IMR-90 (cell line): ENCODE measurements around the gene TCEA2. TPM values are rescaled to one million over a fixed set of nuclear protein-coding genes. Genes with fewer than 3 reads are reported as not detected.

Experiments used
- ATAC-seq: fragments of 200-7000 bp; cut with Tn5 transposase; 2 replicates; pipeline ENCODE4 v1.9.1; 2020; ENCODE audit warnings: low read depth, mild to moderate bottlenecking, moderate library complexity
- BruUV-seq: library from RNA; stranded (reverse); fragments of 400-500 nt; replicated peaks from 2 replicates; lab custom pipeline; 2021; lab: Mats Ljungman, UMichigan
- CTCF ChIA-PET: fragments of 300-600 bp; formaldehyde crosslinking; extraction: SDS; loops from one replicate; lab custom pipeline; 2021; ENCODE audit warnings: antibody characterized with exemption; lab: Yijun Ruan, JAX
- POLR2A ChIA-PET: fragments of 300-600 bp; sonication (Branson Sonifier 250); formaldehyde crosslinking; loops from one replicate; lab custom pipeline; 2022; ENCODE audit warnings: antibody characterized with exemption; ENCODE audit not compliant: unreplicated experiment; lab: Charles Lee
- DNase-seq: peaks from one replicate; pipeline ENCODE4 v3.0.0; 2013
- H2AFZ ChIP-seq: replicated peaks from 2 replicates; pipeline ENCODE3; 2013; ENCODE audit warnings: low read length, mild to moderate bottlenecking; ENCODE audit not compliant: poor library complexity
- H2AK5ac ChIP-seq: 2 replicates; pipeline ENCODE4 v1.6.1; 2013; ENCODE audit warnings: low read depth, low read length, inconsistent platforms
- H2AK9ac ChIP-seq: replicated peaks from 2 replicates; pipeline ENCODE3; 2013; ENCODE audit warnings: mild to moderate bottlenecking, low read depth, low read length, moderate library complexity; ENCODE audit not compliant: poor library complexity
- H2BK120ac ChIP-seq: 2 replicates; pipeline ENCODE4 v1.6.1; 2013; ENCODE audit warnings: low read depth, low read length, inconsistent platforms
- H2BK15ac ChIP-seq: 3 replicates; pipeline ENCODE4 v1.6.1; 2013; ENCODE audit warnings: low read depth, low read length, inconsistent platforms
- H2BK20ac ChIP-seq: 2 replicates; pipeline ENCODE4 v1.6.1; 2013; ENCODE audit warnings: low read depth, mild to moderate bottlenecking, inconsistent platforms, low read length, moderate library complexity
- H2BK5ac ChIP-seq: 2 replicates; pipeline ENCODE4 v1.6.1; 2013; ENCODE audit warnings: mild to moderate bottlenecking, low read depth, low read length, inconsistent platforms; ENCODE audit not compliant: poor library complexity, severe bottlenecking
- H3K14ac ChIP-seq: replicated peaks from 2 replicates; pipeline ENCODE4 v1.6.1; 2013; ENCODE audit warnings: low read depth, low read length, inconsistent platforms
- H3K18ac ChIP-seq: 2 replicates; pipeline ENCODE4 v1.6.1; 2013; ENCODE audit warnings: low read depth, low read length, control low read depth
- H3K23ac ChIP-seq: 2 replicates; pipeline ENCODE4 v1.6.1; 2013; ENCODE audit warnings: low read depth, low read length, inconsistent platforms
- H3K27ac ChIP-seq: 2 replicates; pipeline ENCODE4 v1.5.1; 2013; ENCODE audit warnings: mild to moderate bottlenecking, control low read depth, low read length; ENCODE audit not compliant: insufficient read depth
- H3K27me3 ChIP-seq: 2 replicates; pipeline ENCODE4 v1.6.1; 2013; ENCODE audit warnings: low read length; ENCODE audit not compliant: control insufficient read depth, insufficient read depth
- H3K36me3 ChIP-seq: 2 replicates; pipeline ENCODE4 v1.6.1; 2013; ENCODE audit warnings: low read length, mixed read lengths; ENCODE audit not compliant: control insufficient read depth, insufficient read depth
- H3K4ac ChIP-seq: 2 replicates; pipeline ENCODE4 v1.6.1; 2013; ENCODE audit warnings: low read depth, low read length, inconsistent platforms
- H3K4me1 ChIP-seq: 2 replicates; pipeline ENCODE4 v1.6.1; 2013; ENCODE audit warnings: low read length, mixed read lengths; ENCODE audit not compliant: control insufficient read depth, insufficient read depth
- H3K4me2 ChIP-seq: 2 replicates; pipeline ENCODE4 v1.6.1; 2013; ENCODE audit warnings: low read depth, mild to moderate bottlenecking, control low read depth, low read length, moderate library complexity
- H3K4me3 ChIP-seq: 2 replicates; pipeline ENCODE4 v1.5.1; 2013; ENCODE audit warnings: low read depth, mild to moderate bottlenecking, control low read depth, low read length, moderate library complexity; ENCODE audit not compliant: insufficient read depth
- H3K56ac ChIP-seq: 2 replicates; pipeline ENCODE4 v1.6.1; 2013; ENCODE audit warnings: low read length, inconsistent platforms; ENCODE audit not compliant: insufficient read depth; ENCODE audit errors: extremely low read depth
- H3K79me1 ChIP-seq, 2 experiments: 2 replicates each; pipeline ENCODE4 v1.6.1; 2013; ENCODE audit warnings: low read length in 2 of 2, inconsistent platforms in 1 of 2, low read depth in 1 of 2
- H3K9ac ChIP-seq: 2 replicates; pipeline ENCODE4 v1.6.1; 2013; ENCODE audit warnings: low read depth, low read length, control low read depth
- H3K9me1 ChIP-seq: 2 replicates; pipeline ENCODE4 v1.6.1; 2013; ENCODE audit warnings: low read length, inconsistent platforms; ENCODE audit not compliant: insufficient read depth
- H3K9me3 ChIP-seq: 2 replicates; pipeline ENCODE4 v1.6.1; 2013; ENCODE audit warnings: low read length; ENCODE audit not compliant: control insufficient read depth, insufficient read depth
- H4K20me1 ChIP-seq: 2 replicates; pipeline ENCODE4 v1.6.1; 2013; ENCODE audit warnings: low read length, inconsistent platforms; ENCODE audit not compliant: insufficient read depth
- H4K5ac ChIP-seq: 2 replicates; pipeline ENCODE4 v1.6.1; 2013; ENCODE audit warnings: mild to moderate bottlenecking, low read depth, low read length, control low read depth
- H4K8ac ChIP-seq, 2 experiments: 2 replicates each; pipeline ENCODE4 v1.6.1; 2013; ENCODE audit warnings: low read depth in 2 of 2, low read length in 2 of 2, control low read depth in 1 of 2, inconsistent platforms in 1 of 2
- H4K91ac ChIP-seq: 2 replicates; pipeline ENCODE4 v1.6.1; 2013; ENCODE audit warnings: low read depth, low read length, inconsistent platforms; ENCODE audit not compliant: insufficient read depth
- CHD1 ChIP-seq: IDR thresholded peaks from 2 replicates; pipeline ENCODE4 v1.6.1; 2012; ENCODE audit warnings: low read depth, low read length, improper control_type of control experiment
- FOS ChIP-seq: fragments of 150-350 bp; IDR thresholded peaks from 2 replicates; pipeline ENCODE4 v1.6.1; 2016; ENCODE audit warnings: low read depth, low read length
- MAFK ChIP-seq: IDR thresholded peaks from 2 replicates; pipeline ENCODE4 v1.6.1; 2012; ENCODE audit warnings: low read depth, low read length, improper control_type of control experiment
- MAZ ChIP-seq: IDR thresholded peaks from 2 replicates; pipeline ENCODE4 v1.6.1; 2012; ENCODE audit warnings: low read depth, mild to moderate bottlenecking, low read length, improper control_type of control experiment, moderate library complexity, borderline replicate concordance
- NFE2L2 ChIP-seq: fragments of 150-350 bp; IDR thresholded peaks from 2 replicates; pipeline ENCODE4 v1.6.1; 2016; ENCODE audit warnings: low read depth, mild to moderate bottlenecking, low read length
- POLR2A ChIP-seq: IDR thresholded peaks from 2 replicates; pipeline ENCODE4 v1.6.1; 2012; ENCODE audit warnings: mild to moderate bottlenecking, low read depth, low read length
- RAD21 ChIP-seq: IDR thresholded peaks from 2 replicates; pipeline ENCODE4 v1.6.1; 2012; ENCODE audit warnings: low read length, improper control_type of control experiment
- RCOR1 ChIP-seq: IDR thresholded peaks from 2 replicates; pipeline ENCODE4 v1.6.1; 2012; ENCODE audit warnings: mild to moderate bottlenecking, low read length, improper control_type of control experiment; ENCODE audit not compliant: insufficient replicate concordance
- RFX5 ChIP-seq: IDR thresholded peaks from 2 replicates; pipeline ENCODE4 v1.8.0; 2012; ENCODE audit warnings: low read depth, mild to moderate bottlenecking, low read length, moderate library complexity
- SMC3 ChIP-seq: fragments of 150-350 bp; IDR thresholded peaks from 2 replicates; pipeline ENCODE4 v1.6.1; 2016; ENCODE audit warnings: low read depth, mild to moderate bottlenecking, antibody characterized with exemption, low read length, moderate library complexity
- WGBS, 2 experiments: methylation state at CpG; one replicate each; pipeline versions ENCODE4 v1.1.5 to v1.1.7; 2013; ENCODE audit warnings: missing lambda C conversion rate in 2 of 2; ENCODE audit not compliant: insufficient read length in 1 of 2; ENCODE audit errors: extremely low coverage in 2 of 2; 5-methylcytosine and 5-hydroxymethylcytosine counted together
- dilution Hi-C: fragments of 300-500 bp; cut with HindIII; formaldehyde crosslinking; loops from one replicate; pipeline ENCODE4 v1.14.3; 2018; ENCODE audit warnings: low sequenced_read_pairs; ENCODE audit not compliant: unreplicated experiment
- in situ Hi-C: fragments of 300-500 bp; cut with MboI; formaldehyde crosslinking; loops from 3 replicates; pipeline ENCODE4 v1.14.3; 2019; ENCODE audit warnings: low sequenced_read_pairs, inconsistent platforms, mixed read lengths
- intact Hi-C: fragments of 100-400 bp; cut with micrococcal nuclease; formaldehyde crosslinking; loops from 2 replicates; pipeline ENCODE4 v1.10.0; 2022
- polyA plus RNA-seq, 3 experiments: library from polyadenylated mRNA; depleted of rRNA; stranded (reverse); fragments of >200 nt; gene quantifications; 2 replicates each; pipeline ENCODE4 v1.2.3, GENCODE V29; 2012; ENCODE audit warnings: low replicate concordance in 1 of 3
- total RNA-seq: library from RNA; depleted of rRNA; stranded (reverse); fragments of >200 nt; gene quantifications from 2 replicates; pipeline ENCODE4 v1.2.3, GENCODE V29; 2012
- TF ChIP-seq, protein P1 (sequence below): fragments of 150-350 bp; IDR thresholded peaks from 2 replicates; pipeline ENCODE4 v1.6.1; 2016; ENCODE audit warnings: low read depth, mild to moderate bottlenecking, low read length, moderate library complexity, borderline replicate concordance
- TF ChIP-seq, protein P2 (sequence below): fragments of 150-350 bp; IDR thresholded peaks from 2 replicates; pipeline ENCODE4 v1.6.1; 2017; ENCODE audit warnings: mild to moderate bottlenecking, antibody characterized with exemption, low read length, low read depth

The TCEA2 gene
- total and polyA plus RNA-seq, 2 of the 4 experiments (the other 2 are of a cell fraction), result 9.3 to 30.0 TPM

DNA sequence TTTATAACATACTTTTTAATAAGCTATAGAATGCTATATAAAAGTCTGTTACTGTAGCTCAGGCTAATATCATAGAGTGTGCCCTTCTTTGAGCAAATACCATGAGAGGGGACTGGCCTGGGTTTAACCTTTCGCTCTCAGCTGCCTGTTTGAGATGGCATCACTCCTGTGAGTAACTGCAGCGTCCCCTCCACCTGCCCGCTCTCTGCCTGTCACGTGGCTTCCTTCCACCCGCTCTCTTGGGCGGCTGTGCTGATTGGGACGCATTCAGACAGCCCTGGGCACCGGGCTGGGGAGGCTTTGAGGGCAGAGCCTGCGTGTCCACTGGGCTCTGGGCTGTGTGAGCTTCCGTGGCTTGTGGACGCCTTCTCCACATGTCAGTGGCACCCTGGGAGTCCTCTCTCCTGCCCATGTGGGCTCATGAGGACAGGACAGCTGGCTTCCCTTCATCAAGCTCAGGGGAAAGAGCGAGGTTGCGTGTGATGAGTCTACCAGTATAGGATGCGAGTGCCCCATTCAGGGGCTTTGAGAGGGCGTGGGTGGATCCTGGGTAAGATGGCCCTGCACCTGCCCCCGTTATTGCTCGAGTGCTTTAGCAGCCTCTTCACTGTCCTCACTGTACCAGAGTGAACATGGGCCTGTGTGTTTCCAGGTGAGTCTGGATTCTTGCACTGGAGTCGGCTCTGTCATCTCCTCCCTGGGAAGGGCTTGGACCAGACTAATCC is 37.7 kb upstream of the TCEA2 start:
- BruUV-seq, result no TSS peak

More for the DNA sequence above, 37.7 kb upstream of the TCEA2 start:
- Histone ChIP-seq H4K5ac (no peak overlapping the region), H2BK15ac (no peak overlapping the region), H3K36me3 (peaks cover 73% of the 10 kb centered on the region), H3K4me2 (no peak overlapping the region), H2BK20ac (no peak overlapping the region), H4K20me1 (peaks cover 13% of the 10 kb centered on the region), H3K9me1 (peaks cover 4% of the 10 kb centered on the region; the same call in 1 of the 2 replicates), H3K23ac (no peak overlapping the region), H2BK5ac (no peak overlapping the region), H3K27me3 (no peaks in the 10 kb centered on the region), H3K56ac (no peak overlapping the region), H3K4me3 (no peak overlapping the region), H2AFZ (no peak overlapping the region), H3K79me1 (peaks cover 8 to 16% of the 10 kb centered on the region in 2 experiments; a peak in 3 of 4 replicates), H2AK5ac (no peak overlapping the region), H2BK120ac (no peak overlapping the region), H3K9me3 (no peaks in the 10 kb centered on the region), H4K8ac (no peak overlapping the region), H3K9ac (no peak overlapping the region), H3K27ac (no peak overlapping the region), H4K91ac (no peak overlapping the region), H3K4me1 (no peaks in the 10 kb centered on the region), H2AK9ac (no peak overlapping the region), H3K4ac (no peak overlapping the region), H3K18ac (no peak overlapping the region), H3K14ac (no peak overlapping the region)
- 94% methylated on average over 8 of the region's 18 CpGs; no CpG with 5 or more reads in 1 of the 2 experiments for WGBS, 2 experiments
- CTCF ChIA-PET, result no interaction called here
- in situ Hi-C loops (no loop called here), intact Hi-C loops (no loop called here), dilution Hi-C loops (no loop called here)
- ATAC-seq (no peak), DNase-seq (no peak)
- TF ChIP-seq, protein P1, sequence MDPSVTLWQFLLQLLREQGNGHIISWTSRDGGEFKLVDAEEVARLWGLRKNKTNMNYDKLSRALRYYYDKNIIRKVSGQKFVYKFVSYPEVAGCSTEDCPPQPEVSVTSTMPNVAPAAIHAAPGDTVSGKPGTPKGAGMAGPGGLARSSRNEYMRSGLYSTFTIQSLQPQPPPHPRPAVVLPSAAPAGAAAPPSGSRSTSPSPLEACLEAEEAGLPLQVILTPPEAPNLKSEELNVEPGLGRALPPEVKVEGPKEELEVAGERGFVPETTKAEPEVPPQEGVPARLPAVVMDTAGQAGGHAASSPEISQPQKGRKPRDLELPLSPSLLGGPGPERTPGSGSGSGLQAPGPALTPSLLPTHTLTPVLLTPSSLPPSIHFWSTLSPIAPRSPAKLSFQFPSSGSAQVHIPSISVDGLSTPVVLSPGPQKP, result no peak
- TF ChIP-seq RCOR1, result no peak
- TF ChIP-seq RAD21, result no peak
- TF ChIP-seq NFE2L2, result no peak
- TF ChIP-seq FOS, result no peak
- no peak for TF ChIP-seq CHD1
- TF ChIP-seq MAFK, result no peak
- TF ChIP-seq POLR2A, result no peak
- TF ChIP-seq, protein P2, sequence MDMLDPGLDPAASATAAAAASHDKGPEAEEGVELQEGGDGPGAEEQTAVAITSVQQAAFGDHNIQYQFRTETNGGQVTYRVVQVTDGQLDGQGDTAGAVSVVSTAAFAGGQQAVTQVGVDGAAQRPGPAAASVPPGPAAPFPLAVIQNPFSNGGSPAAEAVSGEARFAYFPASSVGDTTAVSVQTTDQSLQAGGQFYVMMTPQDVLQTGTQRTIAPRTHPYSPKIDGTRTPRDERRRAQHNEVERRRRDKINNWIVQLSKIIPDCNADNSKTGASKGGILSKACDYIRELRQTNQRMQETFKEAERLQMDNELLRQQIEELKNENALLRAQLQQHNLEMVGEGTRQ, result no peak
- no peak for TF ChIP-seq MAZ
- no peak for TF ChIP-seq SMC3
- TF ChIP-seq RFX5, result no peak
- POLR2A ChIA-PET, result no interaction called here
